ENCODE data around the gene RNF225. TPM values are rescaled to one million over a fixed set of nuclear protein-coding genes. Genes with fewer than 3 reads are reported as not detected.

Gene RNF225
- total RNA-seq, 4 donors from 2014 or later, result not detected

DNA sequence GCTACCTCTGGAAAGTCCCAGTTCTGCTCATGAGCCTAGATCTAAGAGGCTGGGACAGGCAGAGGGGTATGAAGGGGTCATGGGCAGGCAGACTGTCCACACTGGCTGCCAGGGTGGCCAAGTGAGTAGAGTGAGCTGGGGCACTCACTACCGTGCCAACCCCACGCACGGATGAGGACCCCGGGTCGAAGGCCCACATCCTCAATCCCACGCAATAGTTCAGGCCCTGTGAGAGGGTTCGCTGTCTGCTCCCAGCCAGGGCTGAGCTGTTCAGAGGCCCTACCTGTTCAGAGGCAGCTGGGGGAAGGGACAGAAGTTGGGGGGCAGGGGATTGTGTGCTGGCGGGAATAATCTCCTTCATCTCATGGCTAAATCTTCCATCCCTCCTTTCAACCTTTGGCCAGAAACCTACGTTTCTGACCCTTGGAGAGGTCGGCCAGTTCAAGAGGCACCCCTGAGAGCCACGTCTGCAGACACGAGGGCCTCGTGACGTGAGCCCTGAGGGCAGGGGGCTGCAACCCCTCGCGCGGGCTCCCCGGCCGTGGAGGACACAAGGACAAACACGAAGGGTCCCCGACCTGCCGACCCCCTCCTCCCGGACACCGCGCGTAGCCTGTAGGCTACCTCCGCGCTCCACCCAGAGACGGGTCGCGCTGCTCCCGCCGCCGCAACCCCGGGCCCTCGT is 9.4 kb upstream of the RNF225 start:
- ATAC-seq (ENCODE audit: low FRiP score), result peak; percentile 7
- TF ChIP-seq, protein P1, sequence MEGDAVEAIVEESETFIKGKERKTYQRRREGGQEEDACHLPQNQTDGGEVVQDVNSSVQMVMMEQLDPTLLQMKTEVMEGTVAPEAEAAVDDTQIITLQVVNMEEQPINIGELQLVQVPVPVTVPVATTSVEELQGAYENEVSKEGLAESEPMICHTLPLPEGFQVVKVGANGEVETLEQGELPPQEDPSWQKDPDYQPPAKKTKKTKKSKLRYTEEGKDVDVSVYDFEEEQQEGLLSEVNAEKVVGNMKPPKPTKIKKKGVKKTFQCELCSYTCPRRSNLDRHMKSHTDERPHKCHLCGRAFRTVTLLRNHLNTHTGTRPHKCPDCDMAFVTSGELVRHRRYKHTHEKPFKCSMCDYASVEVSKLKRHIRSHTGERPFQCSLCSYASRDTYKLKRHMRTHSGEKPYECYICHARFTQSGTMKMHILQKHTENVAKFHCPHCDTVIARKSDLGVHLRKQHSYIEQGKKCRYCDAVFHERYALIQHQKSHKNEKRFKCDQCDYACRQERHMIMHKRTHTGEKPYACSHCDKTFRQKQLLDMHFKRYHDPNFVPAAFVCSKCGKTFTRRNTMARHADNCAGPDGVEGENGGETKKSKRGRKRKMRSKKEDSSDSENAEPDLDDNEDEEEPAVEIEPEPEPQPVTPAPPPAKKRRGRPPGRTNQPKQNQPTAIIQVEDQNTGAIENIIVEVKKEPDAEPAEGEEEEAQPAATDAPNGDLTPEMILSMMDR (IDR thresholded peaks at IDR 0.05), result no peak
- no peak for DNase-seq (ENCODE audit: low spot score)

DNA sequence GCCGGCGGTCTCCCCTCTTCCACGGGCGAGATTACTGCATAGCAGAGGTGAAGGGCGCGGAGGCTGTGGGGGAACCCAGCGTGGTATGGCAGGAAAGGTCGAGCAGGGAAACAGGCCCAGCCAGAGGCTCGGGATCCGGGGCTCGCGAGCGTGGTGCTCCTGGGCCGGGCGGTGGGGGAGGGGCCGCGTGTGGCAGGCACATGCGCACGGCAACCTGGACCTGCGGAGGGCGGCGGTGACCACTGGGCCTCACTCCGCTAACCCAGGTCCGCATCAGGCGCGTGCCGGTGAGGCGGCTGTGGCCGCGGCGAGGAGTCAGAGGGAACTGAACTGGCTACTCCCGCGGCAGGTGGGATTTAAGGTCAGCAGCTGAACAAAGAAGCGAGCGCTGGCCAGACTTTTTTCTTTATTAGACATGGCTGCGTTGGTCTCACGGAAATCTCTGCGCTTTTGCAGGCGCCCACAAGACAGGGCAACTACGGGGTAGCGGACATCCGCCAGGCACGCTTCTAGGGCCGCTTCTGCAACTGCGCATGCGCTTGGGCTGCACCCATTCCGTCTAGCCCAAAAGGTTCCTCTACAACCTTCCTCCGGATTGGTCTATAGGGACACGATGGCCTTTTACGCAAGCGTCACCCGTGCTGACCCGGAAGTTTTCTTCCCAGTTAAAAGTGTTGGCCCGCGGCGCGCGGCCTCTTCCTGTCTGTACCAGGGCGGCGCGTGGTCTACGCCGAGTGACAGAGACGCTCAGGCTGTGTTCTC is 8.7 kb upstream of the RNF225 start, which contains the start of gene RPS5:
Gene RPS5 (plus strand): TSS at position 694 of the 762 bp plus-strand sequence. CDS start 869 bp downstream, outside the sequence.
- ATAC-seq (ENCODE audit: low FRiP score) (peak; percentile 95), DNase-seq (ENCODE audit: low spot score) (peak; percentile 88)
- TF ChIP-seq, protein P1 (IDR thresholded peaks at IDR 0.05), result no peak

DNA sequence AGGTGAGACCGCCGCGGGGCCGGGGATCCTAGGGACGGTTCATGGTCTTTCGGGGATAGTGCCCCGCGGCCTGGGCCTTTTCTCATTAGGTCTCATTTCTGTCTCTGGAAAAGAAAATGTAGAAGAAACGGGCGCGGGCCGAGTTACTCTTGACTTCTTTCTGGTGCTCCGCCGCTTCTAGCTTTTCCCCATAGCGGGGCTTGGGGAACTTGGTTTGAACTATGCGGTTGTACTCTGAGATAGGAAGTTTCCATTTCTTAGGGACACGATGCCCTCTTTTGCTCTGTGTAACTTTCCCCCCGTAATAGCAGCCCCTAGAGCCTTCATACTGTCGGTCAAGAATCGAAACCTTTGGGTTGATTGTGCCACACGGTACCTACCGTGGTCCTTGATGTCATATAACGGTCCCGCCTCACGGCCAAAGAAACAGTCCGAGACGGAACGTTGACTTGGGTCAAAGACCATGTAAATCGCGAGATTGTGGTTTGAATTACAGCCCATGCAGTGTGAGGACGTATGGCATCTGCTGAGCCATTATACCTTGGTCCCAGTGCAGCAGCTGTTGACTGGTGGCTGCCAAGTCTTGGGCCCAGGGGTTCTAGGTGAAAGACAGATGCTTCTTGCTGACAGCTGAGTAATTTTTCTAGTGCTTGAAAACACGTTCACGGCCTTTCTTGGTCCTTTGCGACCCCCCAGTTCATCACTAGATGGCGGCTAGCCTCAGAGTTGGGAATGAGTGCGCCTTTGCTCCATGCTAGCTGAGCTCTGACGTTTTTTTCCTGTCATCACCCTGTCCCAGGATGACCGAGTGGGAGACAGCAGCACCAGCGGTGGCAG is 7.9 kb upstream of the RNF225 start:
- ATAC-seq (ENCODE audit: low FRiP score), result no peak
- no peak for DNase-seq (ENCODE audit: low spot score)

DNA sequence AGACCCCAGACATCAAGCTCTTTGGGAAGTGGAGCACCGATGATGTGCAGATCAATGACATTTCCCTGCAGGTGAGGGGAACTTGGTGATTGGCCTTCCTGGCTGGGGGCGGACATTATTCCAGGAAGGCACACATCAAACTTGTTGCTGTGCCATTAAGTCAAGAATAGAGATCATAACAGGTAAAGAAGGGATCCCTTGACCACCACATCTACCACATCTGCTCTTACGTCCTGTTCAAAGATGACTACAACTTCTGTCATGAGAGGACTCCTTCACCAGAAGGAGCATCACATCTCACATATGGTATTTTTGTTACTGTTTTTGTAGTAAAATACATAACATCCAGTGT is 7.3 kb upstream of the RNF225 start:
- TF ChIP-seq, protein P1 (IDR thresholded peaks at IDR 0.05), result no peak
- DNase-seq (ENCODE audit: low spot score) (no peak), ATAC-seq (ENCODE audit: low FRiP score) (no peak)

More for the DNA sequence above, 7.9 kb upstream of the RNF225 start:
- TF ChIP-seq, protein P1 (IDR thresholded peaks at IDR 0.05), result no peak

DNA sequence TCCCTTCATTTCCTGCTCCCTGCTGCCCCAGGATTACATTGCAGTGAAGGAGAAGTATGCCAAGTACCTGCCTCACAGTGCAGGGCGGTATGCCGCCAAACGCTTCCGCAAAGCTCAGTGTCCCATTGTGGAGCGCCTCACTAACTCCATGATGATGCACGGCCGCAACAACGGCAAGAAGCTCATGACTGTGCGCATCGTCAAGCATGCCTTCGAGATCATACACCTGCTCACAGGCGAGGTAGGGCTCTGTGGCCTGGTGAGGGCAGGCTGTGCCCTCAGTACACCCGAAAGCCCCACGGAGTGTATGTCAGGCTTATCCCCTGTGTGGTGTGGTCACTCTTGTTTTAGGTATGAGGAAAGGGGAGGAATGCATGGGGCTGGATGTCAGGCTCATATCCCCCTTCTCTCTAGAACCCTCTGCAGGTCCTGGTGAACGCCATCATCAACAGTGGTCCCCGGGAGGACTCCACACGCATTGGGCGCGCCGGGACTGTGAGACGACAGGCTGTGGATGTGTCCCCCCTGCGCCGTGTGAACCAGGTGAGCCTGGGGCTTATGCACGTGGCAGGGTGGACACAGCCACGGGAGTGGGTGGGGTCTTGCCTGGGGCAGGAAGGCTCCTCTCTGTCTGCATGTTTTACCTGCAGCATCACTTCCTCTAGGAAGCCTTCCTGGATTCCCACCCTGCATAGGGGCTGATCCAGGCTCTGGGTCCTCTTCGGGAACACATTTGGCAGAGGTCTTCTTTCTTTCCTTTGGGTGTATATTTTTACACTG is 2.3 kb upstream of the RNF225 start:
- DNase-seq (ENCODE audit: low spot score), result no peak
- no peak for ATAC-seq (ENCODE audit: low FRiP score)
- TF ChIP-seq, protein P1 (IDR thresholded peaks at IDR 0.05), result no peak

DNA sequence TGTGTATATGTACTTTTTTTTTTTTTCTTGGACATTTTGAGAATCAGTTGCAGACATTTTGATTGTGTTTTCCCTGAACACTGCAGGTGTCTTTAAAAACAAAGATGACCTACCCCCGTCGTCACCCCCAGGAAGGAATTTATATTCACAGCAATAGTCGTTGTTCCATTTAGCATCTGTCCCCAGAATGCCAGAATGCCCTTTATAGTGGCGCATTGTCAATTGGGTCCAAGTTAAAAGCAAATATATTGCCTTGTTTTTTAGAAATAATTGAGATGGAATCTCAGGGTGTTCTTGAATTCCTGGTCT is 1.8 kb upstream of the RNF225 start:
- TF ChIP-seq, protein P1 (IDR thresholded peaks at IDR 0.05), result no peak
- ATAC-seq (ENCODE audit: low FRiP score) (no peak), DNase-seq (ENCODE audit: low spot score) (no peak)
